Measurements from ENCODE around the gene TMEM141.
"Not testable (repeated sequence)": the region's sequence is repeated elsewhere in the genome, so short reads cannot be mapped to it uniquely, and the experiment has no call there.

Gene TMEM141

DNA sequence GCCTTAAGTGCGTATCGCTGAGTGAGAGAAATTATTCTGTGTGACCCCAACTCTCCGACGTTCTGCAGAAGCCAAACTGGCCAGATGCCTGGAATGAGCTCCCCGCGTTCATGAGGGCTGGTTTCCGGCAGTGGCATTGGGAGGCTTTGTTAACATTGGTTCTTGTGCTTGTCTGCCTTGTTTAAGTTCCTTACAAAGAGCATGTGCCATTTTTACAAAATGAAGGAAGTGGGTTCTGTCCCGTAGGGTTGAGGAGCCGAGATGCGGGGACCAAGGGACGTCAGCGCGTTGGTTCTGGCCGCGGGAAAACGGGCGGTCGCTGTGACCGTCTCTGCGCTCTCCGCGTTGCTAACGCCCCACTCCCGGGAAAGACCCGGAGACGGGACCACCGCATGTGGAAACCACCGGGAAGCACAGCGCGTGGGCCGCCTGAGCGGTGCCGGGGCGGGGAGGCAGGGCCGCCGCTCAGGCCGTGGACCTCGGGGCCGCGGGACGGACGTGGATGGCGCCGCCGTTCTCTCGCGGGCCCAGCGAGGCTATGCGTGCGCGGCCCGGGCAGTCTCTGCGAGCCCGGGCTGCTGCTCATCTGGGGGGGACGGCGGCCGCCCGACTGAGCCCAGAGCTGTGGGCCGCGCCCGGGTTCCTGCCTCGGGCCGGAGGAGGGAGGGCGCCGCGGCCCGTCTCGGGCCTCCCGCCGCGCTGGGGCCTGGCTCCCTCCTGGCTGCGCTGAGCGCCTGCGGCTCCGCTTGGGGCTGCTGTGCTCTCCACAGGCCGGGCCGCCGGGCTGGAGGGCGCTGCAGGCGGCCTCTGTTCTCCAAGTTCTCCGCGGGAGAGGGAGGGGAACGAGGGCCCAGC lies 30.1 kb downstream of the TMEM141 start:
- DNase-seq = no peak

- no peak for DNase-seq
These were observed 30.8 kb downstream of the TMEM141 start for GRCh38 chr9:136821826-136822544.

- DNase-seq = no peak
These were observed 32.2 kb downstream of the TMEM141 start for GRCh38 chr9:136823136-136824046.

- DNase-seq = no peak
These were observed 33.5 kb downstream of the TMEM141 start for GRCh38 chr9:136824496-136825225.

- DNase-seq = no peak
These were observed 34.4 kb downstream of the TMEM141 start for GRCh38 chr9:136825295-136826187.

DNA sequence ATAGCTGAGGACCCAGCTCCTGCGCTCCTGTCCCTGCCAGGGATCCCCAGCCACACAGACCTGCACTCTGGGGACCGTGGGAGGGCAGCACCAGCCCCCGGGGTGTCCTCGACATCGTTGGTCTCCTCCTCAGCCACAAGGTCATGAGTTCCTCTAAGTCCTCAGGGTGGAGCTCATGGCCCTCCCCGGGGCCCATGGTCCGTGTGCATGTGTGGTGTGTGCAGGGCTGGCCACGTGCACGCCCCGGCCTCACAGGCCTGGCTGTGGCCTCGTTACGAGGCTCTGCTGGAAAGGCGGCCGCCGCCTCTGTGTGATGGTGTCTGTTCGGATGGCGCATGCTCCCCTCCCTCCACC lies 35.0 kb downstream of the TMEM141 start:
- no peak for DNase-seq

DNA sequence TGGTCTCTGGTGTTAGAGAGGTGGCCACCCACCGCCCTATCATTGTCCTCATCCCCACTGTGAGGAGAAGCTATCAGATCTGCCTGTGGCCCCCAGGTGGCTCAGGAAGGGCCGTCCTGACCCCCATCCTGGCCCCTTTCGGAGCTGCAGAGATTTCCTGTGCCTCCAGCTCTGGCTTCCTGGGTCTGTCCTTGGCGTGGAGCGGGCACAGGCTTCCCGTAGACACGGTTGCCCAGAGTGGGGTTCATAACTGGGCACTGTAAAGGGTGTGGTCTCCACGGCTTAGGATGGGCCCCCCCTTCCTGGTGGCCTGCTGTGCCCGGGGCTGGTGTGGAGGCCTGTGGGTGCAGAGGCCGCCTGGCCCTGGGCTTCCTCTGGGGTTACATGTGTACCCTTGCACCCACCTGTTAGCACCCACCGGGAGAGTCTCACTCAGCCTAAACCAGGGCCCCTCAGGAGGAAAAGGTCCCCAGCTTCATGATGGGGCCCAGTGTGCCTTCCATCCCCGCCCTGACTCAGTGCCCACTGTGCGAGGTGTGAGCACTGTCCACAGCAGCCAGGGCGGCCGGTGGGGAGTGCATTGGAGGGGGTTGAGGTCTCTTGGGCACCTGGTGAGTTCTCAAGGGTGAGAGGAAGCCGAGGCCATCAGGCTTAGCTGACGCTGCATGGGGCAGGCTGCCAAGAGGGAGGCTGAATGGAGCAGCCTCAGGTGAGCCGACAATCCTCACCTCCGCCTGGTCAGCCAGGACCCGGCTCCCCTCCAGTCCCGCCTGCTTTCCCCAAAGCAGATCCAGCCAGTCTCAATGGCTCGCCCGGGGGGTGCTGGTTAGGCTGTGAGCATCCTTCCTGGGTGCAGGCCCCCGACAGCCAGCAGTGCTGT lies 35.8 kb downstream of the TMEM141 start:
- DNase-seq = no peak

- no peak for DNase-seq
These were observed 36.8 kb downstream of the TMEM141 start for GRCh38 chr9:136827794-136828473.

DNA sequence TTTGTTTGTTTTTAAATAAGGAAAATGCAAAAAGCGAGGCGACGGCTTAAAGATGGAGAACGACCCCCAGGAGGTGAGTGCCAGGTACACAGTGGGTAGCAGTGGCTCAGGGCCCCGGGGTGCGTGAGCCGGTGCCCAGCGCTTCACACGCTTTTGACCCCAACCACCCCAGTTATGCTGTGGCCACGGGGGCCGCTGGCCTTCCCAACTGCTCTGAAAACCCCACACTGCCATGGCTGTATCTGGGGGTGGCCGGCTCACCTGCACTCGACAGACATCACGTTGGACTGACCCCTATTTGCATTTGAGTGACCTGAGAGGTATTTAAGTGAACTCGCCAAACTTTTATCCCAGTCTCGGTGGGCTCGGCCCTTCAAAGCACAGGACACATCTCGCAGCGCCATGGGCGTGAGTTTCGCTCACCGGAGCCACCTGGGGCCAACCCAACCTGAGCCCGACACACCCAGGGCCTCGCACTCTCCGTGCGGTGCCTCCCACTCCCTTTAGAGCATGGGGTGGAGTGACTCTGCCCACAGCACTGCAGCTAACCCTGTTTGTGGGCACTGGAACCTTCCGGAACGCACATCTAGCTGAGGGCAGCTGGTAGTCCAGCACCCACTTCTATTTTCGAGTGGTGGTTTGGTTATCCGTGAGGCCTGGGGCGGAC lies 37.5 kb downstream of the TMEM141 start:
- DNase-seq = no peak

DNA sequence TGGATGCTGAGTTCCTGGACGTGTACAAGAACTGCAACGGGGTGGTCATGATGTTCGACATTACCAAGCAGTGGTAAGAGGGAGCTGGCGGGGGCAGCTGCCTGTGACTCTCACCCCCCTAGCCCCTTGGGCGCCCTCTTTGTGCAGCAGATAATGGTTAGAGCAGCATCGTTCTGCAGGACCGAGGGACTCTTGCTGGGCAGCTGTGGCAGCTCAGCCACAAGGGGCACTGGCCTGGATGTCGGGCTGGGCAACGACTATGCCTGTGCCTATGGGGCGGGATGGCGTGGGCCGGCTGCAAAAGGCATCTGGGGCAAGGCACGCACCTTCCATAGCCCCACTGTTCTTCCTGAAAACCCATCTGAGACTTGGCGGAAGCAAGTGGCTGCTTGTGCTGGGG lies 38.3 kb downstream of the TMEM141 start:
- no peak for DNase-seq

GRCh38 chr9:136829981-136830885 lies 39.1 kb downstream of the TMEM141 start:
- DNase-seq = no peak

GRCh38 chr9:136831002-136831719 lies 40.0 kb downstream of the TMEM141 start:
- no peak for DNase-seq

DNA sequence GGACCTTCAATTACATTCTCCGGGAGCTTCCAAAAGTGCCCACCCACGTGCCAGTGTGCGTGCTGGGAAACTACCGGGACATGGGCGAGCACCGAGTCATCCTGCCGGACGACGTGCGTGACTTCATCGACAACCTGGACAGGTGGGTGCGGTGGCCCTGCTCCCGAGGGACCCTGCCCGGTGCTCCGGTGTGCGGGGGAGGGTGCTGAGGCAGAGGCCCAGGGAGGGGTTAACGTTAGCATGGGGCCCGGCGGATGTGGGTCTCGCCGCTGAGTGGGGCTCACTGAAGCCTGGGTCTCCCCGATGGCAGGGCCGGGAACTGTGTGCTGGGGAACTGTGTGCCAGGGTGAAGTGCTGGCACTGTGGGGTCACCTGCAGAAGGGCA lies 40.6 kb downstream of the TMEM141 start:
- DNase-seq = no peak

GRCh38 chr9:136832581-136832980 lies 41.4 kb downstream of the TMEM141 start:
- DNase-seq = no peak

DNA sequence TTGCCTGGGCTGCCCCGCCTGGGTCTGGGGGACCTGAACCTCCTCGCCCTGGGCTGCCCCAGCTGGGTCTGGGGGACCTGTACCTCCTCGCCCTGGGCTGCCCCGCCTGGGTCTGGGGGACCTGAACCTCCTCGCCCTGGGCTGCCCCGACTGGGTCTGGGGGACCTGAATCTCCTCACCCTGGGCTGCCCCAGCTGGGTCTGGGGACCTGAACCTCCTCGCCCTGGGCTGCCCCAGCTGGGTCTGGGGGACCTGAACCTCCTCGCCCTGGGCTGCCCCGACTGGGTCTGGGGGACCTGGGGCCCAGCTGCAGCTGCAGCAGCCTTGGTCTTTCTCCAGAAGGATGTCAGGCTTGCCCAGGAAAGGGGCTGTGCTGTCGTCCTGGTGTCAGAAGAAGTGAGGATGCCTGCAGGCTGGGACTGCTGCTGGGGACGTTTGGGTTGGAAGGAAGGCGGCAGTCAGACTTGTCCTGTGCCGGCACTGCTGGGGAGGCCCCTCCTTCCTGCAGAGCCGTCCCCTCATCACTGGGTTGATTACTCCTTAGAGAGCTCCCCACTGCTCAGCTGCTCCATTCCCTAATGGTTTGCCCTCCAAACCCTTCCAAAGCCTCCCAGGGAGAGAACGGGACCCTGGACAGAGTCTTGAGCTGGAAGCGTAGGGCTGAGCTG lies 42.4 kb downstream of the TMEM141 start:
- DNase-seq = not testable (repeated sequence)

DNA sequence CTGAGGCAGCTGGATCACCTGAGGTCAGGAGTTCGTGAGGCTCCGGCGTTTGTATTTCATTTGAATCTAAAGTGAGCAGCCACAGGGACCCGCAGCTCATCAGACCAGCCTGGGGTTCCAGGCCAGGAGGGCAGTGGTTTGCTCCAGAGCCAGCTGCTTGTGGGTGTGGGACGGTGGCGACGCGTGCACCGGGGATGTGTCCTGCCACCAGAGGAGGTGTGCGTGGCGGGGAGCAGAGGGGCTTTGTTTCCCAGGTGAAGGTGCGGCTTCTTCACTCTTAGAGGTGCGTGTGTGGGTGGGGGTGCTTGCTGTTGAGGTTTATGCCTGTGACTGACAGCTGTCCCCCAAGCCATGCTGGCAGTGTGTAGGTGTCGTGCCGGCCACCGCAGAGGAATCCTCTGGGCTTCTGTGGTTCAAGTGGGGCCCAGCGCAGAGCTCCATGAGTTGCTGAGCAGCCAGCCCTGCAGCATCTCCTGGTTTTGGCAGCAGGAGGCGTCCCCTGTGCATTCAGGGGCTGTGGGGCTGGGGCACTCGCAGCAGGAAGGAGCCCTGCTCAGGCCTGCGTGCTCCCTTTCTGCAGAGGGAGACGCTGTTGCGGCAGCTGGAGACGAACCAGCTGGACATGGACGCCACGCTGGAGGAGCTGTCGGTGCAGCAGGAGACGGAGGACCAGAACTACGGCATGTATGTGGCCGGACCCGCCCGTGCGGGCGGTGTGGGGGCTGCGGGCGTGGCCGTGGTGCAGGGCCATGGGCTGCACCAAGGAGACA lies 44.2 kb downstream of the TMEM141 start:
- DNase-seq = no peak

All from NCI-H187 (cell line).